Measurements from ENCODE around the gene PACSIN1.

PACSIN1 gene

DNA sequence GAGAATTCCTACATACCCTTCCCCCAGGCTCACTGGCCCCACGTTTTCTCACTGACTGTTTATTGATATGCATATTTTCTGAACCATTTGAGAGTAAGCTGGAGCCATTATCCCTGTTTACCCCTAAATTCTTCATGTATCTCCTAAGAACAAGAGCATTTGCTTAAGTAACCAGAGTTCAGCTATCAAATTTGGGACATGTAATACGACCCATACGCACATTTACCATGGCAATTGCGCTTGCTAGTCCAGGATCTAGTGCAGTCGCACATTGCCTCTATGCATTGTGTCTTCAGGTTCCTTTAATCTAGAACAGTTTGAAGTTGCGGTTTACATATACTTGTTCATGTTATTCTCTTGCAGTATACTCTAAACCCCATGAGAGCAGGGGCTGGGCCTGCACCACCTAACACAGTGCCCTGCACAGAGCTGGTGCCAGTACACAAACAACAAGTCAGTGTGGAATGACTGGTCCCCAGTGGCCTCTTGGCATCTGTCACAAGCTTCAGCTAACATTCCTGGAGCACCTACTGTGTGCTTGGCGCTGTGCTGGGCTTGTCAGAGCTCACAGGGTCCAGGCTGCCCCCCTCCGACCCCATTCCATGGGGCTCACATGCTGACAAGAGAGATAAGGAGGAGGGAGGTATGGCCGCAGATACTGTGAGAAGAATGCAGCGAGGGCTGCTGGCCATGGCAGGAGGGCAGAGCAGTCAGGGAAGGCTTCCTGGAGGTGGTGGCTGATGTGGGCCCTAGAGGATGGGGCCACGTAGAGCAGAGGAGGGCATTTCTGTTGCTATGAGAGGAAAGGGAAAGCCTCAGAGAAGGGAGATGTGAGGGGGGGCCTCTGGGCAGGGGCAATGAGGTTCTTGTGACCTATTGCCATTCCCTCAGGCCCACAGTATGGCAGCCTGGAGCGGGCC is 62.1 kb downstream of the PACSIN1 start:
- no peak for DNase-seq (ENCODE audit: low spot score)

GRCh38 chr6:34528996-34529664 is 63.3 kb downstream of the PACSIN1 start:
- DNase-seq (ENCODE audit: low spot score): no peak

DNA sequence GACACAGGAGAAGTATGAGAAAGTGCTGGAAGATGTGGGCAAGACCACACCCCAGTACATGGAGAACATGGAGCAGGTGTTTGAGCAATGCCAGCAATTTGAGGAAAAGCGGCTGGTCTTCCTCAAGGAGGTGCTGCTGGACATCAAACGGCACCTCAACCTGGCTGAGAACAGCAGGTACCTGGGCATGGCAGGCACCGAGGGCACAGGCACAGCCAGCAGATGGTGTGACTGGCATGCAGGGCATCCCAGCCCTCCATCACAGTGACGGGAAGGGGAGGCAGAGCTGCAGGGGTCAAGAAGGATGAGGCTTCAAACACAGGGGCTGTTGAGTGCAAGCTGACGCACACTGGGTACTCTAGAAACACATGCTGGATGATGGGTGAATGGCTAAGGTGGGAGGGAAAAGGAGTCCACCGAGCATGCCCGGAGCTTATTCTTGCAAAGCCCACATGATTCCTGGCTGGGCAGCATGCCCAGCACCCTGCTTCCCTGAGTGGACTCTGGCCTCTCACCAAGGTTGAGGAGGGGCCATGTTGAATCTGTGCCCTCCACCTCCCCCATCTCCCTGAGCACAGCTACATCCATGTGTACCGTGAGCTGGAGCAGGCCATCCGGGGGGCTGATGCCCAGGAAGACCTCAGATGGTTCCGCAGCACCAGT is 63.9 kb downstream of the PACSIN1 start:
- peak; percentile 78 for DNase-seq (ENCODE audit: low spot score)

DNA sequence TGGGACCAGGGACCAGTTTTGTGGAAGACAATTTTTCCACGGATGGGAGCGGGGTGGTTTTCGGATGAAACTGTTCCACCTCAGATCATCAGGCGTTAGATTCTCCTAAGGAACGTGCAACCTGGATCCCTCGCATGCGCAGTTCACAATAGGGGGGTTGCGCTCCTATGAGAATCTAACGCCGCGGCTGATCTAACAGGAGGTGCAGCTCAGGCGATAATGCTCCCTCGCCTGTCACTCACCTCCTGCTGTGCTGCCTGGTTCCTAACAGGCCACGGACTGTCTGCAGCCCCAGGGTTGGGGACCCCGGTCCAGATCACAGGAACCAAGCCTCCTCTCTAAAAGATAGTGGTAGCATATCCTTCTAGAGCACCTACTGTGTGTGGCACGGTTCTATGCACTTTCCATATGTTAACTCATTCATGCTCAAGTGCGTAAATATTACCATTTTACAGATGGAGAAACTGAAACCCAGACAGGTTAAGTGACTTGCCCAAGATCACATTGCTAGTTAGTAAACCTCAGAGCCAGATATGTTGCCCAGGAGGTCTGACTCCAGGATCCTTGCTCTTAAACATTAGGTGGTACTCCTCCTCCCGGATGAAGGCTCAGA is 65.0 kb downstream of the PACSIN1 start:
- no peak for DNase-seq (ENCODE audit: low spot score)

DNA sequence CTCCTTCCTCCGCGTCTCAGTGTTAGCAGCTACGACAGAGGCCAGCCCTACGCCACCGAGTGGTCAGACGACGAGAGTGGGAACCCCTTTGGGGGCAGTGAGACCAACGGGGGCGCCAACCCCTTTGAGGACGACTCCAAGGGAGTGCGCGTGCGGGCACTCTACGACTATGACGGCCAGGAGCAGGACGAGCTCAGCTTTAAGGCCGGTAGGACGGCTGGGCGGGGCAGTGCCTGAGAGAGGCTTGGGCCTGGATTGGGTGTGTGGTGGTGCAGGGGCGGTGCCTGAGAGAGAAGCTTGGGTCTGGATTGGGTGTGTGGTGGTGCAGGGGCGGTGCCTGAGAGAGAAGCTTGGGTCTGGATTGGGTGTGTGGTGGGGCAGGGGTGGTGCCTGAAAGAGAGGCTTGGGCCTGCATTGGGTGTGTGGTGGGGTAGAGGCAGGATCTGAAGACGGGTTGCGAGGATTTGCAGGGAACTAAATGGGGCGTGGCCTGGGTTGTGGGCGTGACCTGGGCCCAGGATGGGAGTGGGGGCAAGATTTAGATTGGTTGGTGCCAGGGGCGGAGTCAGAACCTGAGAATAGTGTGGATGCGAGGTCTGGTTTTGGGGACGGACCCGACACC is 65.8 kb downstream of the PACSIN1 start:
- DNase-seq (ENCODE audit: low spot score): no peak

DNA sequence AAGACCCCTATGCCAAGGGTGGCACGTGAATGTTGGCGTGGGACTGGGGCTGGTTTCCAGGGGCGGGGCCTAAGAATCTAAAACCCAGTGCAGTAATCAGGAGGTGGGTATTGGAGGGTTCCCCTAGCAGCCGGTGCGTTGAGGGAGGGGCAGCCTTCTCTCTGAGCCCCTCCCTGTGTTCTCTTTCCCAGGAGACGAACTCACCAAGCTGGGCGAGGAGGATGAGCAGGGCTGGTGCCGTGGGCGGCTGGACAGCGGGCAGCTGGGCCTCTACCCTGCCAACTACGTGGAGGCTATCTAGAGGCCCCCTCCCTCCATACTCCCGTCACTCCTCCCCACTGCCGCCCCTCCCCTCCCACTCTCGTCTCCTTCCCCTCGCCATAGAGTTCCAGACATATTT is 66.4 kb downstream of the PACSIN1 start:
- no peak for DNase-seq (ENCODE audit: low spot score)

- no peak for DNase-seq (ENCODE audit: low spot score)
Measured at GRCh38 chr6:34534146-34534545, 68.3 kb downstream of the PACSIN1 start.

GRCh38 chr6:34534656-34535055 is 68.8 kb downstream of the PACSIN1 start:
- DNase-seq (ENCODE audit: low spot score): no peak

DNA sequence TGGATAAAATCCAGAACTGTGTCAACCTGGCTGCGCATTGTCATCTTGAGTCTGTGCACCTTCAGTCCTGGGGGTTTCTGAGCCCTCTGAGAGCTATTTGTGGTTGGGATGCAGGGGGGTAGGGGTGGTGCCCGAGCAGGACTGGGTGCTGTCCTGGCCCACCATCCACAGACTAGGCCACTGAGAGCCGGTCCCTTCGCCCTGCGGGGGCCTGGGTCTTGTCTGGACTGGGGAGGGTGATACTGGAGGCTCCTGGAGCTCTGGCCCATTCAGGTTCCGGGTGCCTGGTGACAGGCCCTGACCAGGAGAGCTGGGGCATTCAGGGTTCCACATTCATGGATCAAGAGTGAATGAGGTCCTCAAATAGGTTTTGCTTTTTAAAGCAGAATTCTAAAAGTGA is 69.3 kb downstream of the PACSIN1 start:
- DNase-seq (ENCODE audit: low spot score): no peak

DNA sequence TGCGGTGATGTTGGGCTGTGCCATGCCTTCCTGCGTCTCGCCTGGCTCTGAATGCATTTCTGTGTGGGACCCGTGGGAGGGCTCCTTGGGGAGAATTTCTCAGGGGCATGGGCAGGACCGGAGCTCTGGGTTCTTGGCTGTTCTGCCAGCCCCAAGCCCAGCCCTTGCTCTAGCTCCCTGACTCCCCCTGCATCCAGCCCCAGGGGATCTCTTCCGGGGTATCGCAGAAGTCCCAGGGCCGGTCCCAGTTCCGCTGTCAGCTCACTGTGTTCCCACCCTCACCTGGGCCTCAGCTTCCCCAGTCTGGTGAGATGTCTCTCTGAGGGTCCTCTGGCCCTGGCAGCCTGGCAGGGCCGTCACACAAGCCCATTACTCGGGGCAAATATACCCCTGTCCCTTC is 69.8 kb downstream of the PACSIN1 start:
- no peak for DNase-seq (ENCODE audit: low spot score)

- no peak for DNase-seq (ENCODE audit: low spot score)
Measured at GRCh38 chr6:34536251-34536958, 70.5 kb downstream of the PACSIN1 start.

GRCh38 chr6:34536959-34537848 is 71.3 kb downstream of the PACSIN1 start:
- DNase-seq (ENCODE audit: low spot score): no peak

GRCh38 chr6:34537922-34538550 is 72.2 kb downstream of the PACSIN1 start:
- no peak for DNase-seq (ENCODE audit: low spot score)

DNA sequence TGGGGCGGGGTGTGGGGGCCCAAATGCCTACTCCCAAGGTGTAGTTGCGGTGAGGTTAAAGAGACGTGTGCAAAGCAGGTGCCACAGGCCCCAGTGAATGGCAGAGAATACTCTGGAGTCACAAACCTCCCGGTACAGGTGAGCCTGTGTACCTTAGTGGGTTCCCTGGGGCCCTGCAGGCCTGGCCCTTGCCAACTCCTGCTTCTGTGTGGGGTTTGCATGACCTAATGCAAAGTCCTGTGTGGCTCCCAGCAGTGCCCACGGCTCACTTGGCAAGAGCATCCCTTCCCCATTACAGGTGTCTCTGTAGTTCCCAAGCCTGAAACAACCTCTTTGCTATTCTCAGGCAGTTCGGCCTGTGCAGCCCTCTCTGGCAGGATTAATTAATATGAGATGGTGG is 72.7 kb downstream of the PACSIN1 start:
- no peak for DNase-seq (ENCODE audit: low spot score)

GRCh38 chr6:34539181-34539580 is 73.3 kb downstream of the PACSIN1 start:
- DNase-seq (ENCODE audit: low spot score): no peak

DNA sequence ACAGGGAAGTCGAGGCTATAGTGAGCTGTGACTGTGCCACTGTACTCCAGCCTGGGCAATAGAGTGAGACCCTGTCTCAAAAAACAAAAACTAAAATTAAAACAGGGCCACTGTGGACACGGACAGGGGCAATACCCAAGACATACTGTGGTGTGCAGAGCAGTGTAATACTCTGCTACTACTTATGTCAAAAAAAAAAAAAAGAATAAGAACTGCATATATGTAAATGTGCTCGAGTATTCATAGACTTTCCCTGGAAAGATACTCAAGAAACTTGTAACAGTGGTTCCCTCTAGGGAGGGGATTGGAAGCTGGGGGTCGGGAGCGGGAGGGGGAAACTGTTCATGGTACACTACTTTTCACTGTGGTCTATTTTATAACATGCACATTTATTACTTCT is 74.3 kb downstream of the PACSIN1 start:
- DNase-seq (ENCODE audit: low spot score): no peak

GRCh38 chr6:34540841-34541240 is 75.0 kb downstream of the PACSIN1 start:
- no peak for DNase-seq (ENCODE audit: low spot score)

DNA sequence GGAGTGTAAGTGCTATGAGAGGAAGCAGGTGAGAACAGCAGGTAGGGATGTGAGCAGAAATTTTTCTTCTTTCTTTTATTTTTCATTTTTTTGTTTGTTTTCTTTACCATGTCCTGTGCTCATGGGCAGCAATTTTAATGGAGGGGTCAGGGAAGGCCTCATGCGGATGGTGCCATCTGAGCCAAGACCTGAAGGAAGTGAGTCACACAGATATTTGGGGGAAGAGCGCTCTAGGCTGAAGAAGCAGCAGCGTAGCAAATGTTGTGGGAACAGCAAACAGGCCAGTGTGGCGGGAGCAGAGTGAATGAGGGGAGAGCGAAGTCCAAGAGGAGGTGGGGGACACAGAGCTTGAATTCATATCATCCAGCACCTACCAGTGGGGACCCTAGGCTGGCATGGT is 77.5 kb downstream of the PACSIN1 start:
- DNase-seq (ENCODE audit: low spot score): no peak

GRCh38 chr6:34544052-34544604 is 78.3 kb downstream of the PACSIN1 start:
- no peak for DNase-seq (ENCODE audit: low spot score)

Measured in cerebellar cortex (tissue), 1 donor.